WTC11 (cell line): ENCODE measurements around the gene AQP5. TPM values are rescaled to one million over a fixed set of nuclear protein-coding genes. Genes with fewer than 3 reads are reported as not detected.

ENCODE experiments used
- ATAC-seq: fragments of 200-7000 bp; cut with Tn5 transposase; 2 replicates; pipeline ENCODE4 v1.10.0; 2021; ENCODE audit warnings: mild to moderate bottlenecking, moderate library complexity
- CTCF ChIA-PET: fragments of 300-600 bp; sonication (Branson Sonifier 250); formaldehyde crosslinking; loops from one replicate; lab custom pipeline; 2021; ENCODE audit warnings: antibody characterized with exemption; lab: Charles Lee
- POLR2A ChIA-PET: fragments of 350-600 bp; sonication (Branson Sonifier 250); formaldehyde crosslinking; loops from one replicate; lab custom pipeline; 2021; ENCODE audit warnings: antibody characterized with exemption; lab: Charles Lee
- DNase-seq: peaks from one replicate; pipeline ENCODE4 v3.0.0; 2021; ENCODE audit warnings: low spot score
- H3K27ac Mint-ChIP-seq: 2 replicates; pipeline ENCODE4 v1.8.0; 2021; ENCODE audit warnings: mixed read lengths
- H3K27me3 Mint-ChIP-seq: 2 replicates; pipeline ENCODE4 v1.8.0; 2021; ENCODE audit warnings: low read depth, mild to moderate bottlenecking, moderate library complexity, mixed read lengths
- H3K36me3 Mint-ChIP-seq: 2 replicates; pipeline ENCODE4 v1.8.0; 2021; ENCODE audit warnings: mixed read lengths
- H3K4me1 Mint-ChIP-seq: 2 replicates; pipeline ENCODE4 v1.8.0; 2022; ENCODE audit warnings: mixed read lengths
- H3K4me3 Mint-ChIP-seq: 2 replicates; pipeline ENCODE4 v1.8.0; 2021; ENCODE audit warnings: mild to moderate bottlenecking, moderate library complexity, mixed read lengths
- H3K9me3 Mint-ChIP-seq: 2 replicates; pipeline ENCODE4 v1.8.0; 2021; ENCODE audit warnings: mixed read lengths
- ATF1 ChIP-seq: sonication (generic); formaldehyde crosslinking; IDR thresholded peaks from 2 replicates; pipeline ENCODE4 v1.8.1; 2023; ENCODE audit warnings: mild to moderate bottlenecking, moderate library complexity, missing genetic modification reagents
- ETV6 ChIP-seq: sonication (generic); formaldehyde crosslinking; IDR thresholded peaks from 2 replicates; pipeline ENCODE4 v1.8.1; 2022; ENCODE audit warnings: mild to moderate bottlenecking, missing genetic modification reagents
- FOXP1 ChIP-seq: sonication (generic); formaldehyde crosslinking; IDR thresholded peaks from 2 replicates; pipeline ENCODE4 v1.8.0; 2022; ENCODE audit warnings: missing genetic modification reagents, mild to moderate bottlenecking, moderate library complexity, borderline replicate concordance
- GTF2I ChIP-seq: fragments of 250-450 bp; sonication (Bioruptor Pico); conservative IDR thresholded peaks from 2 replicates; pipeline ENCODE4 v1.4.0; 2021; ENCODE audit warnings: mild to moderate bottlenecking
- HMGA2 ChIP-seq: fragments of 250-450 bp; sonication (Bioruptor Pico); IDR thresholded peaks from 2 replicates; pipeline ENCODE4 v1.4.0; 2021; ENCODE audit warnings: mild to moderate bottlenecking, moderate library complexity
- IRF2 ChIP-seq: sonication (generic); formaldehyde crosslinking; IDR thresholded peaks from 2 replicates; pipeline ENCODE4 v1.8.0; 2022; ENCODE audit warnings: low read depth, missing genetic modification reagents, borderline replicate concordance
- KAT7 ChIP-seq: sonication (generic); formaldehyde crosslinking; IDR thresholded peaks from 2 replicates; pipeline ENCODE4 v1.8.1; 2023; ENCODE audit warnings: missing genetic modification reagents, mild to moderate bottlenecking, borderline replicate concordance
- MYBL2 ChIP-seq: sonication (generic); formaldehyde crosslinking; IDR thresholded peaks from 2 replicates; pipeline ENCODE4 v1.8.1; 2023; ENCODE audit warnings: mild to moderate bottlenecking, moderate library complexity, missing genetic modification reagents
- NFYB ChIP-seq: sonication (generic); formaldehyde crosslinking; conservative IDR thresholded peaks from 2 replicates; pipeline ENCODE4 v1.8.0; 2022; ENCODE audit warnings: low read depth, missing genetic modification reagents
- NR1H2 ChIP-seq: sonication (generic); formaldehyde crosslinking; IDR thresholded peaks from 2 replicates; pipeline ENCODE4 v1.9.0; 2021; ENCODE audit warnings: mild to moderate bottlenecking, moderate library complexity, missing genetic modification reagents
- PRRX2 ChIP-seq: fragments of 250-450 bp; sonication (Bioruptor Pico); IDR thresholded peaks from 2 replicates; pipeline ENCODE4 v1.8.0; 2021; ENCODE audit warnings: mild to moderate bottlenecking
- SP1 ChIP-seq: sonication (generic); formaldehyde crosslinking; conservative IDR thresholded peaks from 2 replicates; pipeline ENCODE4 v1.8.1; 2022; ENCODE audit warnings: missing genetic modification reagents
- TEAD1 ChIP-seq: sonication (generic); formaldehyde crosslinking; IDR thresholded peaks from 2 replicates; pipeline ENCODE4 v1.8.0; 2022; ENCODE audit warnings: mild to moderate bottlenecking, missing genetic modification reagents
- TEAD4 ChIP-seq: sonication (generic); formaldehyde crosslinking; IDR thresholded peaks from 2 replicates; pipeline ENCODE4 v1.8.0; 2022; ENCODE audit warnings: mild to moderate bottlenecking, missing genetic modification reagents
- TP53 ChIP-seq: sonication (generic); formaldehyde crosslinking; IDR thresholded peaks from 2 replicates; pipeline ENCODE4 v1.8.1; 2023; ENCODE audit warnings: mild to moderate bottlenecking, missing genetic modification reagents
- ZNF416 ChIP-seq: fragments of 250-450 bp; sonication (Bioruptor Pico); IDR thresholded peaks from 2 replicates; pipeline ENCODE4 v1.9.0; 2021; ENCODE audit warnings: mild to moderate bottlenecking, inconsistent platforms
- total RNA-seq: library from RNA; stranded (reverse); gene quantifications from 3 replicates; pipeline ENCODE4 v1.2.3, GENCODE V29; 2021
- TF ChIP-seq, protein P1 (sequence below): sonication (generic); formaldehyde crosslinking; conservative IDR thresholded peaks from 2 replicates; pipeline ENCODE4 v1.8.1; 2022; ENCODE audit warnings: mild to moderate bottlenecking, missing genetic modification reagents
- TF ChIP-seq, protein P2 (sequence below): fragments of 250-450 bp; sonication (Bioruptor Pico); IDR thresholded peaks from 2 replicates; pipeline ENCODE4 v1.9.0; 2021; ENCODE audit warnings: moderate library complexity, mild to moderate bottlenecking, inconsistent platforms, borderline replicate concordance
- TF ChIP-seq, protein P3 (sequence below): sonication (generic); formaldehyde crosslinking; IDR thresholded peaks from 2 replicates; pipeline ENCODE4 v1.8.1; 2023; ENCODE audit warnings: mild to moderate bottlenecking, missing genetic modification reagents, moderate library complexity
- TF ChIP-seq, protein P4 (sequence below): fragments of 250-450 bp; sonication (Bioruptor Pico); IDR thresholded peaks from 2 replicates; pipeline ENCODE4 v1.8.0; 2021; ENCODE audit warnings: mild to moderate bottlenecking
- TF ChIP-seq, protein P5 (sequence below): fragments of 250-450 bp; sonication (Bioruptor Pico); IDR thresholded peaks from 2 replicates; pipeline ENCODE4 v1.9.0; 2021; ENCODE audit warnings: mild to moderate bottlenecking, borderline replicate concordance
- TF ChIP-seq, protein P6 (sequence below): sonication (generic); formaldehyde crosslinking; IDR thresholded peaks from 2 replicates; pipeline ENCODE4 v1.8.0; 2022; ENCODE audit warnings: missing genetic modification reagents
- TF ChIP-seq, protein P7 (sequence below): sonication (generic); formaldehyde crosslinking; IDR thresholded peaks from 2 replicates; pipeline ENCODE4 v1.8.1; 2022; ENCODE audit warnings: low read depth, mild to moderate bottlenecking, moderate library complexity, missing genetic modification reagents, borderline replicate concordance

Gene AQP5
- total RNA-seq, 1 experiment from 2014 or later = 2.8 TPM

DNA sequence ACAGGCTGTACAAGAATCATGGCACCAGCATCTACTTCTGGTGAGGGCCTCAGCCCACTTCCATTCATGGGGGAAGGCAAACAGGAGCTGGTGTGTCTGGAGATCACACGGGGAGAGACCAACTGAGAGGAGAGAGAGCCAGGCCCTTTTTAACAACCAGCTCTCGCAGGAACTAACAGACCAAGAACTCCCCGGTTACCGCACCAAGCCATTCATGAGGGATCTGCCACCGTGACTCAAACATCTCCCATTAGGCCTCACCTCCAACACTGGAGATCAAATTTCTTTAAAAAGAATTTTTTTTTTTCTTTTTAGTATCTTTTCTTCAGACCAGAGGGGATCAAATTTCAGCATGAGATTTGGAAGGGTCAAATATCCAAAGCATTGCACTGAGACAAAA is 27.9 kb upstream of the AQP5 start:
- DNase-seq (no peak), ATAC-seq (no peak)
- TF ChIP-seq, protein P1, sequence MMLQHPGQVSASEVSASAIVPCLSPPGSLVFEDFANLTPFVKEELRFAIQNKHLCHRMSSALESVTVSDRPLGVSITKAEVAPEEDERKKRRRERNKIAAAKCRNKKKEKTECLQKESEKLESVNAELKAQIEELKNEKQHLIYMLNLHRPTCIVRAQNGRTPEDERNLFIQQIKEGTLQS (CRISPR knock-in tag) = no peak
- TF ChIP-seq NR1H2 (CRISPR knock-in tag) (no peak), TP53 (no peak), HMGA2 (CRISPR knock-in tag) (no peak), ATF1 (CRISPR knock-in tag) (no peak), TEAD1 (no peak), FOXP1 (CRISPR knock-in tag) (no peak), PRRX2 (no peak), ETV6 (CRISPR knock-in tag) (no peak), MYBL2 (CRISPR knock-in tag) (no peak)
- TF ChIP-seq, protein P2, sequence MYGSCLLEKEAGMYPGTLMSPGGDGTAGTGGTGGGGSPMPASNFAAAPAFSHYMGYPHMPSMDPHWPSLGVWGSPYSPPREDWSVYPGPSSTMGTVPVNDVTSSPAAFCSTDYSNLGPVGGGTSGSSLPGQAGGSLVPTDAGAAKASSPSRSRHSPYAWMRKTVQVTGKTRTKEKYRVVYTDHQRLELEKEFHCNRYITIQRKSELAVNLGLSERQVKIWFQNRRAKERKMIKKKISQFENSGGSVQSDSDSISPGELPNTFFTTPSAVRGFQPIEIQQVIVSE (CRISPR knock-in tag) = no peak
- TF ChIP-seq, protein P3, sequence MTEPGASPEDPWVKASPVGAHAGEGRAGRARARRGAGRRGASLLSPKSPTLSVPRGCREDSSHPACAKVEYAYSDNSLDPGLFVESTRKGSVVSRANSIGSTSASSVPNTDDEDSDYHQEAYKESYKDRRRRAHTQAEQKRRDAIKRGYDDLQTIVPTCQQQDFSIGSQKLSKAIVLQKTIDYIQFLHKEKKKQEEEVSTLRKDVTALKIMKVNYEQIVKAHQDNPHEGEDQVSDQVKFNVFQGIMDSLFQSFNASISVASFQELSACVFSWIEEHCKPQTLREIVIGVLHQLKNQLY (CRISPR knock-in tag) = no peak
- TF ChIP-seq, protein P4, sequence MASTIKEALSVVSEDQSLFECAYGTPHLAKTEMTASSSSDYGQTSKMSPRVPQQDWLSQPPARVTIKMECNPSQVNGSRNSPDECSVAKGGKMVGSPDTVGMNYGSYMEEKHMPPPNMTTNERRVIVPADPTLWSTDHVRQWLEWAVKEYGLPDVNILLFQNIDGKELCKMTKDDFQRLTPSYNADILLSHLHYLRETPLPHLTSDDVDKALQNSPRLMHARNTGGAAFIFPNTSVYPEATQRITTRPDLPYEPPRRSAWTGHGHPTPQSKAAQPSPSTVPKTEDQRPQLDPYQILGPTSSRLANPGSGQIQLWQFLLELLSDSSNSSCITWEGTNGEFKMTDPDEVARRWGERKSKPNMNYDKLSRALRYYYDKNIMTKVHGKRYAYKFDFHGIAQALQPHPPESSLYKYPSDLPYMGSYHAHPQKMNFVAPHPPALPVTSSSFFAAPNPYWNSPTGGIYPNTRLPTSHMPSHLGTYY (CRISPR knock-in tag) = no peak
- Mint-ChIP-seq H3K27me3 (no peaks in the 10 kb centered on the region; the same call in 1 of the 2 replicates), H3K4me3 (no peak overlapping the region), H3K27ac (no peak overlapping the region), H3K9me3 (no peaks in the 10 kb centered on the region), H3K36me3 (no peaks in the 10 kb centered on the region), H3K4me1 (peaks cover 6% of the 10 kb centered on the region; the same call in 1 of the 2 replicates)
- POLR2A ChIA-PET = interaction anchor here (1.7 kb wide), 1 partner anchor 12 kb away, joined by 4 read pairs; no protein-coding TSS in a partner anchor
- CTCF ChIA-PET = interaction anchor here (0.9 to 4.6 kb wide), 4 partner anchors 9 to 136 kb away, joined by 3 to 30 read pairs (median 5); no protein-coding TSS in a partner anchor

DNA sequence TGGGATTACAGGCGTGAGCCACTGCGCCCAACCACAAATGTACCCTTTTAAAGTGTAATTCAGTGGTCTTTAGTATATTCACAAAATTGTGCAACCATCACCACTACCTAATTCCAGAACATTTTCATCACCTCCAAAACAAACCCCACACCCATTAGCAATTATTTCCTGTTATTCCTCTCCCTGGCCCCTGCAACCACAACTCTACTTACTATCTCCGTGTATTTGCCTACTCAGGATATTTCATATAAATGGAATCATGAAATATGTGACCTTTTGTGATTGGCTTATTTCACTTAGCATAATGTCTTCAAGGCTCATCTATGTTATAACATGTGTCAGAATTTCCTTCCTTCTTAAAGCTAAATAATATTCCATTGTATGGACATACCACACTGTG is 27.2 kb upstream of the AQP5 start:
- no peak for ATAC-seq
- no peaks in the 10 kb centered on the region; the same call in 1 of the 2 replicates for H3K27me3 Mint-ChIP-seq
- DNase-seq = no peak
- TF ChIP-seq GTF2I = no peak
- TF ChIP-seq, protein P5, sequence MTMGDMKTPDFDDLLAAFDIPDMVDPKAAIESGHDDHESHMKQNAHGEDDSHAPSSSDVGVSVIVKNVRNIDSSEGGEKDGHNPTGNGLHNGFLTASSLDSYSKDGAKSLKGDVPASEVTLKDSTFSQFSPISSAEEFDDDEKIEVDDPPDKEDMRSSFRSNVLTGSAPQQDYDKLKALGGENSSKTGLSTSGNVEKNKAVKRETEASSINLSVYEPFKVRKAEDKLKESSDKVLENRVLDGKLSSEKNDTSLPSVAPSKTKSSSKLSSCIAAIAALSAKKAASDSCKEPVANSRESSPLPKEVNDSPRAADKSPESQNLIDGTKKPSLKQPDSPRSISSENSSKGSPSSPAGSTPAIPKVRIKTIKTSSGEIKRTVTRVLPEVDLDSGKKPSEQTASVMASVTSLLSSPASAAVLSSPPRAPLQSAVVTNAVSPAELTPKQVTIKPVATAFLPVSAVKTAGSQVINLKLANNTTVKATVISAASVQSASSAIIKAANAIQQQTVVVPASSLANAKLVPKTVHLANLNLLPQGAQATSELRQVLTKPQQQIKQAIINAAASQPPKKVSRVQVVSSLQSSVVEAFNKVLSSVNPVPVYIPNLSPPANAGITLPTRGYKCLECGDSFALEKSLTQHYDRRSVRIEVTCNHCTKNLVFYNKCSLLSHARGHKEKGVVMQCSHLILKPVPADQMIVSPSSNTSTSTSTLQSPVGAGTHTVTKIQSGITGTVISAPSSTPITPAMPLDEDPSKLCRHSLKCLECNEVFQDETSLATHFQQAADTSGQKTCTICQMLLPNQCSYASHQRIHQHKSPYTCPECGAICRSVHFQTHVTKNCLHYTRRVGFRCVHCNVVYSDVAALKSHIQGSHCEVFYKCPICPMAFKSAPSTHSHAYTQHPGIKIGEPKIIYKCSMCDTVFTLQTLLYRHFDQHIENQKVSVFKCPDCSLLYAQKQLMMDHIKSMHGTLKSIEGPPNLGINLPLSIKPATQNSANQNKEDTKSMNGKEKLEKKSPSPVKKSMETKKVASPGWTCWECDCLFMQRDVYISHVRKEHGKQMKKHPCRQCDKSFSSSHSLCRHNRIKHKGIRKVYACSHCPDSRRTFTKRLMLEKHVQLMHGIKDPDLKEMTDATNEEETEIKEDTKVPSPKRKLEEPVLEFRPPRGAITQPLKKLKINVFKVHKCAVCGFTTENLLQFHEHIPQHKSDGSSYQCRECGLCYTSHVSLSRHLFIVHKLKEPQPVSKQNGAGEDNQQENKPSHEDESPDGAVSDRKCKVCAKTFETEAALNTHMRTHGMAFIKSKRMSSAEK = no peak
- TF ChIP-seq, protein P6, sequence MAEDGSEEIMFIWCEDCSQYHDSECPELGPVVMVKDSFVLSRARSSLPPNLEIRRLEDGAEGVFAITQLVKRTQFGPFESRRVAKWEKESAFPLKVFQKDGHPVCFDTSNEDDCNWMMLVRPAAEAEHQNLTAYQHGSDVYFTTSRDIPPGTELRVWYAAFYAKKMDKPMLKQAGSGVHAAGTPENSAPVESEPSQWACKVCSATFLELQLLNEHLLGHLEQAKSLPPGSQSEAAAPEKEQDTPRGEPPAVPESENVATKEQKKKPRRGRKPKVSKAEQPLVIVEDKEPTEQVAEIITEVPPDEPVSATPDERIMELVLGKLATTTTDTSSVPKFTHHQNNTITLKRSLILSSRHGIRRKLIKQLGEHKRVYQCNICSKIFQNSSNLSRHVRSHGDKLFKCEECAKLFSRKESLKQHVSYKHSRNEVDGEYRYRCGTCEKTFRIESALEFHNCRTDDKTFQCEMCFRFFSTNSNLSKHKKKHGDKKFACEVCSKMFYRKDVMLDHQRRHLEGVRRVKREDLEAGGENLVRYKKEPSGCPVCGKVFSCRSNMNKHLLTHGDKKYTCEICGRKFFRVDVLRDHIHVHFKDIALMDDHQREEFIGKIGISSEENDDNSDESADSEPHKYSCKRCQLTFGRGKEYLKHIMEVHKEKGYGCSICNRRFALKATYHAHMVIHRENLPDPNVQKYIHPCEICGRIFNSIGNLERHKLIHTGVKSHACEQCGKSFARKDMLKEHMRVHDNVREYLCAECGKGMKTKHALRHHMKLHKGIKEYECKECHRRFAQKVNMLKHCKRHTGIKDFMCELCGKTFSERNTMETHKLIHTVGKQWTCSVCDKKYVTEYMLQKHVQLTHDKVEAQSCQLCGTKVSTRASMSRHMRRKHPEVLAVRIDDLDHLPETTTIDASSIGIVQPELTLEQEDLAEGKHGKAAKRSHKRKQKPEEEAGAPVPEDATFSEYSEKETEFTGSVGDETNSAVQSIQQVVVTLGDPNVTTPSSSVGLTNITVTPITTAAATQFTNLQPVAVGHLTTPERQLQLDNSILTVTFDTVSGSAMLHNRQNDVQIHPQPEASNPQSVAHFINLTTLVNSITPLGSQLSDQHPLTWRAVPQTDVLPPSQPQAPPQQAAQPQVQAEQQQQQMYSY (CRISPR knock-in tag) = no peak
- TF ChIP-seq IRF2 = no peak
- no peak for TF ChIP-seq SP1 (CRISPR knock-in tag)
- no peak for TF ChIP-seq MYBL2 (CRISPR knock-in tag)
- TF ChIP-seq ZNF416 (CRISPR knock-in tag) = no peak
- TF ChIP-seq, protein P7, sequence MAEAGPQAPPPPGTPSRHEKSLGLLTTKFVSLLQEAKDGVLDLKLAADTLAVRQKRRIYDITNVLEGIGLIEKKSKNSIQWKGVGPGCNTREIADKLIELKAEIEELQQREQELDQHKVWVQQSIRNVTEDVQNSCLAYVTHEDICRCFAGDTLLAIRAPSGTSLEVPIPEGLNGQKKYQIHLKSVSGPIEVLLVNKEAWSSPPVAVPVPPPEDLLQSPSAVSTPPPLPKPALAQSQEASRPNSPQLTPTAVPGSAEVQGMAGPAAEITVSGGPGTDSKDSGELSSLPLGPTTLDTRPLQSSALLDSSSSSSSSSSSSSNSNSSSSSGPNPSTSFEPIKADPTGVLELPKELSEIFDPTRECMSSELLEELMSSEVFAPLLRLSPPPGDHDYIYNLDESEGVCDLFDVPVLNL (CRISPR knock-in tag) = no peak
- no peak for TF ChIP-seq KAT7 (CRISPR knock-in tag)
- no peak for TF ChIP-seq NFYB (CRISPR knock-in tag)
- no peak for TF ChIP-seq TEAD4
- TF ChIP-seq, all 79 proteins: peak for 0
- H3K36me3 Mint-ChIP-seq = no peaks in the 10 kb centered on the region
- no peaks in the 10 kb centered on the region for H3K9me3 Mint-ChIP-seq
- CTCF ChIA-PET = interaction anchor here (4.6 kb wide), 1 partner anchor 11 kb away, joined by 30 read pairs; no protein-coding TSS in a partner anchor
- H3K27ac Mint-ChIP-seq = no peak overlapping the region
- H3K4me1 Mint-ChIP-seq = peaks cover 6% of the 10 kb centered on the region; the same call in 1 of the 2 replicates
- POLR2A ChIA-PET = no interaction called here
- H3K4me3 Mint-ChIP-seq = no peak overlapping the region
